Natural killer cell (primary cell): ENCODE data around the gene CTBS. TPM values are rescaled to one million over a fixed set of nuclear protein-coding genes. Genes with fewer than 3 reads are reported as not detected.

Source experiments
- ATAC-seq, 3 donors: fragments of 150-1000 bp in 2 of 3; fragments of 200-7000 bp in 1 of 3; cut with Tn5 transposase; 1 replicate in 1 of 3; 2 replicates in 2 of 3; pipeline ENCODE4 v1.10.0; 2021; ENCODE audit warnings: mild to moderate bottlenecking in 2 of 3, moderate library complexity in 2 of 3
- DNase-seq, 2 donors: peaks; one replicate each; pipeline versions ENCODE4 v3.0.0 to v3.0.0-alpha.2; 2013 to 2021; ENCODE audit warnings: mixed read lengths in 1 of 2
- H3K27ac ChIP-seq: one replicate; pipeline ENCODE4 v1.5.1; 2013; ENCODE audit warnings: mild to moderate bottlenecking, low read length
- H3K27me3 ChIP-seq: one replicate; pipeline ENCODE4 v1.6.1; 2013; ENCODE audit warnings: low read length; ENCODE audit not compliant: control insufficient read depth, insufficient read depth
- H3K36me3 ChIP-seq: one replicate; pipeline ENCODE4 v1.6.1; 2013; ENCODE audit warnings: low read length; ENCODE audit not compliant: control insufficient read depth, insufficient read depth
- H3K4me1 ChIP-seq: one replicate; pipeline ENCODE4 v1.6.1; 2013; ENCODE audit warnings: low read length; ENCODE audit not compliant: control insufficient read depth, insufficient read depth
- H3K4me3 ChIP-seq: one replicate; pipeline ENCODE4 v1.5.1; 2013; ENCODE audit warnings: low read length
- H3K9me3 ChIP-seq: one replicate; pipeline ENCODE4 v1.6.1; 2013; ENCODE audit warnings: low read length; ENCODE audit not compliant: control insufficient read depth, insufficient read depth
- H3K27ac Mint-ChIP-seq, 2 donors: one replicate each; pipeline ENCODE4 v1.8.0; 2022; ENCODE audit warnings: mild to moderate bottlenecking in 2 of 2, mixed read lengths in 2 of 2, moderate library complexity in 1 of 2
- H3K27me3 Mint-ChIP-seq, 2 donors: one replicate each; pipeline ENCODE4 v1.8.0; 2022; ENCODE audit warnings: low read depth in 2 of 2, mixed read lengths in 2 of 2
- H3K36me3 Mint-ChIP-seq: one replicate; pipeline ENCODE4 v1.8.0; 2022; ENCODE audit warnings: mixed read lengths
- H3K4me1 Mint-ChIP-seq, 2 donors: one replicate each; pipeline ENCODE4 v1.8.0; 2022; ENCODE audit warnings: mixed read lengths in 2 of 2
- H3K4me3 Mint-ChIP-seq: one replicate; pipeline ENCODE4 v1.8.0; 2022; ENCODE audit warnings: mild to moderate bottlenecking, moderate library complexity, mixed read lengths
- H3K9me3 Mint-ChIP-seq, 2 donors: one replicate each; pipeline ENCODE4 v1.8.0; 2022; ENCODE audit warnings: mixed read lengths in 2 of 2
- WGBS: methylation state at CpG from one replicate; pipeline ENCODE4 v1.1.7; 2013; ENCODE audit warnings: missing lambda C conversion rate; ENCODE audit not compliant: insufficient coverage; 5-methylcytosine and 5-hydroxymethylcytosine counted together
- intact Hi-C: fragments of 100-400 bp; cut with micrococcal nuclease; formaldehyde crosslinking; loops from one replicate; pipeline ENCODE4 v1.14.2; 2022
- total RNA-seq, 4 donors: library from RNA; stranded (reverse); fragments of 120-200 nt in 1 of 4; gene quantifications; one replicate each; pipeline versions ENCODE4 v1.2.3 to v1.2.4, GENCODE V29; 2013 to 2022
- TF ChIP-seq, protein P1 (sequence below): fragments of 200-600 bp; IDR thresholded peaks from one replicate; pipeline ENCODE4 v1.8.0; 2022; ENCODE audit warnings: antibody characterized with exemption

Gene CTBS
- total RNA-seq, 3 donors from 2014 or later (not counting 1 experiment from before 2014, with no cell fraction given) = 14.4 to 19.9 (median 17.1) TPM

DNA sequence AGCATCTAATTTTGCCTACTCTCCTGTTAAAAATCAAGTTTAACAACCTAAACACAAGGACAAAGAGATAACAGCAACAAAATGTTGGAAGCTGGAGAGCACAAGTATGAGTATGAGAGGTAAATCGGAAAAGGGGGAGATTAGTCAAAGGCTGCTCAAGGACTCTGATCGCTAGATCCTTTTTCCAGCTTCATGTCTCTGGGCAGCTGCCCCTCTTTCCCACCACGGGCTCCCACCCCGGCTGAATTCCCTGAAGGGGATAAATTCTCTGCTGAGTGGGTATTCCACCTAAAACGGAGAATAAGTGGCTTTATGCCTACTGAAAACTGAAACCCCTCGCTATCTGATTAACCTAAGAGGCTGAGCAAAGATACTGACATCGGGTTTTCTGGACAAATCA, 696 bp upstream of the CTBS start:
- 88% methylated on average over 6 of the region's 7 CpGs for whole genome bisulfite sequencing
- Histone ChIP-seq H3K4me1 (peaks cover 16% of the 10 kb centered on the region), H3K36me3 (peaks cover 2% of the 10 kb centered on the region), H3K4me3 (peak overlapping the region; percentile 39), H3K9me3 (no peaks in the 10 kb centered on the region), H3K27ac (peak overlapping the region; percentile 61), H3K27me3 (no peaks in the 10 kb centered on the region)
- no peaks in the 10 kb centered on the region for H3K9me3 Mint-ChIP-seq
- peak overlapping the region; percentile 98 to 99 for H3K27ac Mint-ChIP-seq
- no peak for DNase-seq
- H3K4me3 Mint-ChIP-seq = peak overlapping the region; percentile 80
- H3K36me3 Mint-ChIP-seq = no peaks in the 10 kb centered on the region
- TF ChIP-seq, protein P1, sequence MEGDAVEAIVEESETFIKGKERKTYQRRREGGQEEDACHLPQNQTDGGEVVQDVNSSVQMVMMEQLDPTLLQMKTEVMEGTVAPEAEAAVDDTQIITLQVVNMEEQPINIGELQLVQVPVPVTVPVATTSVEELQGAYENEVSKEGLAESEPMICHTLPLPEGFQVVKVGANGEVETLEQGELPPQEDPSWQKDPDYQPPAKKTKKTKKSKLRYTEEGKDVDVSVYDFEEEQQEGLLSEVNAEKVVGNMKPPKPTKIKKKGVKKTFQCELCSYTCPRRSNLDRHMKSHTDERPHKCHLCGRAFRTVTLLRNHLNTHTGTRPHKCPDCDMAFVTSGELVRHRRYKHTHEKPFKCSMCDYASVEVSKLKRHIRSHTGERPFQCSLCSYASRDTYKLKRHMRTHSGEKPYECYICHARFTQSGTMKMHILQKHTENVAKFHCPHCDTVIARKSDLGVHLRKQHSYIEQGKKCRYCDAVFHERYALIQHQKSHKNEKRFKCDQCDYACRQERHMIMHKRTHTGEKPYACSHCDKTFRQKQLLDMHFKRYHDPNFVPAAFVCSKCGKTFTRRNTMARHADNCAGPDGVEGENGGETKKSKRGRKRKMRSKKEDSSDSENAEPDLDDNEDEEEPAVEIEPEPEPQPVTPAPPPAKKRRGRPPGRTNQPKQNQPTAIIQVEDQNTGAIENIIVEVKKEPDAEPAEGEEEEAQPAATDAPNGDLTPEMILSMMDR = no peak
- peaks cover 41 to 44% of the 10 kb centered on the region in 2 donors for H3K4me1 Mint-ChIP-seq
- no peak for ATAC-seq
- intact Hi-C loops = loop anchor here (1.0 to 5.0 kb wide), 5 partner anchors 69 to 433 kb away; partner anchors contain the start of genes GNG5, PRKACB, RPF1 and SPATA1
- peaks cover 0 to 1% of the 10 kb centered on the region in 2 donors for H3K27me3 Mint-ChIP-seq

- Histone ChIP-seq H3K27me3 (no peaks in the 10 kb centered on the region), H3K4me1 (peaks cover 16% of the 10 kb centered on the region), H3K4me3 (peak overlapping the region; percentile 72), H3K36me3 (peaks cover 15% of the 10 kb centered on the region), H3K9me3 (no peaks in the 10 kb centered on the region), H3K27ac (peak overlapping the region; percentile 93)
- H3K4me1 Mint-ChIP-seq = peaks cover 41 to 44% of the 10 kb centered on the region in 2 donors
- intact Hi-C loops = loop anchor here (5.0 kb wide), 2 partner anchors 136 to 431 kb away; partner anchors contain the start of gene PRKACB
- H3K36me3 Mint-ChIP-seq = peaks cover 6% of the 10 kb centered on the region
- ATAC-seq = no peak
- no peak for DNase-seq
- 0% methylated on average over 5 of the region's 5 CpGs for WGBS
- peak overlapping the region; percentile 98 to 99 for H3K27ac Mint-ChIP-seq
- TF ChIP-seq, protein P1 = no peak
- H3K27me3 Mint-ChIP-seq = no peaks in the 10 kb centered on the region
- peak overlapping the region; percentile 93 for H3K4me3 Mint-ChIP-seq
- H3K9me3 Mint-ChIP-seq = no peaks in the 10 kb centered on the region
Measured at GRCh38 chr1:84573481-84573966, 716 bp downstream of the CTBS start.

GRCh38 chr1:84571150-84571535, 3.1 kb downstream of the CTBS start:
- ATAC-seq = no peak
- Mint-ChIP-seq H3K9me3 (no peaks in the 10 kb centered on the region), H3K4me3 (peak overlapping the region; percentile 47), H3K27ac (peak overlapping the region in 1 of 2 donors; percentile 98), H3K4me1 (peaks cover 48 to 50% of the 10 kb centered on the region in 2 donors), H3K36me3 (peaks cover 6% of the 10 kb centered on the region), H3K27me3 (no peaks in the 10 kb centered on the region)
- Histone ChIP-seq H3K9me3 (no peaks in the 10 kb centered on the region), H3K4me3 (no peak overlapping the region), H3K27me3 (no peaks in the 10 kb centered on the region), H3K4me1 (peaks cover 16% of the 10 kb centered on the region), H3K27ac (no peak overlapping the region), H3K36me3 (peaks cover 24% of the 10 kb centered on the region)
- TF ChIP-seq, protein P1 = no peak
- intact Hi-C loops = loop anchor here (5.0 kb wide), 2 partner anchors 134 to 429 kb away; partner anchors contain the start of gene PRKACB
- DNase-seq = no peak
- 100% methylated on average over 2 of the region's 2 CpGs for WGBS
